GM03348 (cell line): ENCODE results near the gene FAM83E.
"Not testable (repeated sequence)": the region's sequence is repeated elsewhere in the genome, so short reads cannot be mapped to it uniquely, and the experiment has no call there.

Source experiments
- DNase-seq: peaks from one replicate; pipeline ENCODE4 v3.0.0; 2012; ENCODE audit warnings: low spot score

The FAM83E gene

DNA sequence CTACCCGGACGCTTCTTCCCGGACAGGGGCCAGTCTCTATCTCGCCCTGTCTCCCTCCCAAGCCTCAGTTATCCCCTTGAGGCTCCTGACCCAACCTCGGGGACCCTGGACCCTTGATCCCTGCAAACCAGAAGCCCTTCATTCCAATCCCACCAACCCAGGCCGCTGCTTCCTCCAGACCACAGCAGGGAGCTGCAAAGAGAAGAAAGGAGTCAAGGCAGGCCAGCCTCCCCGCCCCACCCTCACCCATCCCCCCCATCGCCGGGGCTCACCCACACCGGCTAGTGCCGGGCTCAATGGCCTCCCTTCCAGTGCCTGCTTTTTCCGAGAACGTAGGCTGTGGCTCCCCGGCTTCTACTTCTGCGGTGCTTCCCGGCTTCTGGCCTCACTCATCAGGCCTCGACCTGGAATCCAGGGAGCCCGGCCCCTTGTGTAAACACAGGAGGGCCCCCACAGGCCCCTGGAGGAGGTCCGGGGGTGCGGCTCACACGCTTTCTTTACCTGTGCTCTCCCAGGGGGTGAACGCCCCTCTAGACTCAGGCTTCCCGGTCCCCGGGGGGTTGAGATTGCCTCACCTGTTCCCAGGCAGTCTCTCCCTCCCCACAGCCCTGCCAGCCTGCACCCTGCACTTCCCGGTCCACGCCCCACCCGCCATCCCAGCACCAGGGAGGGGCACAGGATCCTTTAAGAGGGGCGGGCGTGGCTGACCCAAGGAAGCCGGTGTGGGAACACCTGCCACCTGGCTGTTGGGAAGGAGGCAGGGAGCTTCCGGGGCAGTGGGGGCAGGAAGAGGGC lies at the start of gene FAM83E:
Gene FAM83E, minus strand, starts transcription at position 641 of the 795 bp plus-strand sequence. CDS start 1,704 bp downstream, outside the sequence.
- DNase-seq, result no peak

DNA sequence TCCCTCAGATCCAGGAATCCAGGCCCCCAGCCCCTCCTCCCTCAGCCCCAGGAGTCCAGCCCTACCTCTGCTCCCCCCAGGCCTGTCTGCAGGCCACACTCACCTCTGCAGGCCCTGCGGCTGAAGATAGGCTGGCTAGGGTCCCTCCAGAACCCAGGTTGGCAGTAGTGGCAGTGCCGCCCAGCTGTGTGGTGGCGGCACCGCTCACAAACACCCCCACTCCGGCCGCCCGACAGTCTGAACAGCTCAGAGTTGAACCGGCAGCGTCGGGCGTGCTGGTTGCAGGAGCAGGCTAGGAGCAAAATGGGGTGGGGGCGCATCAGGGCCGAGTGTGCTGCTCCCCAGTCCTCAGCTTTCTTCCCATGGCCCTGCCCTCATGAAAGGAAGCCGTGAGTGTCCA lies 49.6 kb upstream of the FAM83E start:
- DNase-seq, result no peak

DNA sequence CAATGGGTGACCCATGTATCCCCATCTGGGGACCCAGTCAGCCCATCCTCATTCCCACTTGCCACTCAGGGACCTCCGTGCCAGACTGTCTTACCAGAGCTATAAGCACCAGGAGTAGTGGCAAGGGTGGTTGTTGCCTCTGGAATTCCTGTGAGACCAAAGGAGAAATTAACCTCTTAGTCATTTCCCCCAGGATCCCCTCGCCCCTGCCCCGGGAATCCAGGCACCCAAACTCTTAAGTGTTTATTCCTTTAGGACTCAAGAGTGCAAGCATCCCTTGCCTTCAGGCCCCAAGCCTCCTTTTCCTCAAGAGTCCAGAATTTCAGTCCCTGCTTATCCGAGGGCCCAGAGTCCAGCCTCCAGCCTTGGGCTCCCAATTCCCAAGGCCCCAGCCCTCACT lies 48.8 kb upstream of the FAM83E start:
- no peak for DNase-seq

DNA sequence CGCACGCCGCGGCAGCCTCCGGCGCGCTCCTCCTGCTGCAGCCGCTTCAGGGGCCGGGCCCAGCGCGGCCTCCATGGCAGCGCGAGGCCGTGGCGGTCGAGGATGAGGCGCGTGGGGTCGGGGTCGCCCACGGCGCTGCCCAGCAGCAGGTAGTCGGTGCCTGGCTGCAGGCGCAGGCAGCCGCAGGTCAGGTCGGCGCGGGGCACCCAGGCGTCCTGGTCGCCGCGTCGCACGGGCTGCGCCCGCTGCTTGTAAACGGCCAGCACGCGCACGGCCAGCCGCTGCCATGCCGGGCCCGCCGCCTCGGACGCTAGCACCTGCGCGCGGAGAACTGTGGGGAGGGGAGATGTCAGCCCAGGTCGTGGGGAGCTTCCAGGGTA lies 46.8 kb upstream of the FAM83E start:
- DNase-seq, result no peak

DNA sequence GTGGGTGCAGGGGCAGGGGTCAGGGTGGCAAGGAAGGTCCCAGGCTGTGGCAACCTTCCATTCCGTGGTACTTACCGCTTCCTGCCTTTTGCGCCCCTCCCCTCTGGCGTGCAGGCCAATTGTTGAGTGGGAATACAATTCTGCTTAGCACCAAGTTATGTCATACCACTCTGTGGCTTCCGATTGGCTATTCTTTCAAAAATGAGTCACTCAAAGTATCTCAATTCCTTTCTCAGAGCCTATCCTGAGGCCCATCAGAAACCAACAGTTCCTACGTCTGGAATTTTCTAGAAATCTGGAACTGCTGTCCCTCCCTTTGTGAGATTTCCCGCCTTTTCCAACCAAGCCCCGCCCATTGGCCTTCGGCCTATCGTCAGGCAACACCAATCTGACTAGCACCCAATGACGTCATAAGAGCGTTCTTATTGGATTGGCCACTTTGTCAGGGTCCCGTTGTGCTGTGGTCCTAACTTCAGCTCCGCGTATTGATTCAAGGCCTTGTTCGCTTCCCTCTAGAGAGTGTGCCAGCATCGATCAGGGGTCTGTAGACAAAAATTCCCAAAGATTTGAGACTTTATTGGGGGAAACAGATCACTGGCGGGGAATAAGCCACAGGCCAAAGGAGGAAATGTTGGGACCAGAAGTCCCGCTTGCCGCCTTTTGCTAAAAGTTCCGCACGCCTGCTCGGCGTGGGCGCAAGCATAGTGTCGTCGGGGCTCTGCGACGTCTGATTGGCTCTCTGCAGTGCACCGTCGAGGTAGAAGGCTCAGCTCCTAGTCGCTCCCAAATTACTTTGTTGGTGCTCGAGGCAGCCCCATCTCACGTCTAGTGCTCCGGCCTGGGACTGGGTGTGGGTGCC lies 46.2 kb upstream of the FAM83E start:
- peak; percentile 92 for DNase-seq

DNA sequence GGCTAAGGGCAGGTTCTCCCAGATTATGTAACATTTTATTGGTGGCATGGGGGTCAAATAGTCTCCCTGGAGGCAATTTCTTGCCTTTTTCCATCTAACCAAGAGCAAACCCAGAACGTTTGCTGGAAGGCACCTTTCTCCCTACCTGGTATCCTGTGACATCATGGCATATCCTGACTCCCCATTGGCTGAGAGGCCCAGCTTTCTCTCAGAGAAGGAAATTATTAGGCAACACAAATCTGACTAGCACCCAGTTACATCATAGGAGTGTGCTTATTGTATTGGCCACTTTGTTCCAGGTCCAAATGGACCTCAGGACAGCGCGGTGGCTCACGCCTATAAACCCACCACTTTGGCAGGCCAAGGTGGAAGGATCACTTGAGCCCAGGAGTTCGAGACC lies 44.9 kb upstream of the FAM83E start:
- DNase-seq, result no peak

DNA sequence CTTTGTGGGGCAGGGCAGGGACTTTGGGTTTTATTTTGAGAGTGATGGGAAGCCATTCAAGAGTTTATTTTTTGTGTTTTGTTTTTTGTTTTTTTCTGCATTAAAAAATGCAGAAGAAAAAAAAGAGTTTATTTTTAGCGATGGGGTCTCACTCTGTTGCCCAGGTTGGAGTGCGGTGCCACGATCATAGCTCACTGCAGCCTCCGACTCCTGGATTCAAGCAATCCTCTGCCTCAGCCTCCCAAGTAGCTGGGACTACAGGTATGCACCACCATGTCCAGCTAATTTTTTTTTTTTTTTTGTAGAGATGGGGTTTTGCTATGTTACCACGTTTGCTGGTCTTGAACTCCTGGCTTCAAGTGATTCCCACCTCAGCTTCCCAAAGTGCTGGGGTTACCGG lies 43.6 kb upstream of the FAM83E start:
- no peak for DNase-seq

DNA sequence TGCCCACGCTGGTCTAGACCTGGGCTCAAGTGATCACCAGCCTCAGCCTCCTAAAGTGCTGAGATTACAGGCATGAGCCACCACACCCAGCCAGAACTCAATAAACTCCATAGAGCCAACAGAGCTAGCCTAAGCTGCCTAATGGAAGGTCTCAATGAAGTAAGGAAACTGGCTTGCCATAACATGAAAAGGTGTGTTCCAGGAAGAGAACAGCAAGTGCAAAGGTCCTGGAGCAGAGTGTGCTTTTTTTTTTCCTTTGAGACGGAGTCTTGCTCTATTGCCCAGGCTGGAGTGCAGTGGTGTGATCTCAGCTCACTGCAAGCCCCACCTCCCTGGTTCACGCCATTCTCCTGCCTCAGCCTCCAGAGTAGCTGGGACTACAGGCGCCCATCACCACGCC lies 43.0 kb upstream of the FAM83E start:
- not testable (repeated sequence) for DNase-seq

DNA sequence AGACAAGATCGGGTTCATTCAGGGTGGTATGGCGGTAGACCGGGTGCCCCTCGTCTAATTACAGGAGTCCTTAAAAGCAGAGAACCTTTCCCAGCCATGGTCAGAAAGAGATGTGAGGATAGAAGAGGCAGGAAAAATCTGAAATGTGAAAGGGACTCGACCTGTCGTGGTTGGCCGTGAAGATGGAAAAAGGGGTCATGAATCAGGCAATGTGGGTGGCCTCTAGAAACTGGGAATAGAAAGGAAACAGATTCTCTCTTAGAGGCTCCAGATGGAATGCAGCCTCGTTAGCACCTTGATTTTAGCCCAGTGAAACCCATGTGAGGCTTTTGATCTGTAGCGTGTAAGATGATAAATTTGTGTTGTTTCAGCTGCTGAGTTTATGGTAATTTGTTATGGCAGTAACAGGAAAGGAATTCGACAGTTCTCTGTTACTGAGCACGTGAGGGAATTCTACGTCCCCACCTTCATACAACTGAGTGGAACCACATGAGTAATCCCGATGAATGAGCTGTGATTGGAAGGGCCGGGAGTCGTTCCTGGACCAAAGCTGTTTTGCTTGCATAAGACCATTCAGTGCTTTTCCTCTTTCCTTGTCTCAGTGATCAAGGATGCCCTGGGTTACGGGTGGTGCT lies 42.1 kb upstream of the FAM83E start:
- DNase-seq, result peak; percentile 79

DNA sequence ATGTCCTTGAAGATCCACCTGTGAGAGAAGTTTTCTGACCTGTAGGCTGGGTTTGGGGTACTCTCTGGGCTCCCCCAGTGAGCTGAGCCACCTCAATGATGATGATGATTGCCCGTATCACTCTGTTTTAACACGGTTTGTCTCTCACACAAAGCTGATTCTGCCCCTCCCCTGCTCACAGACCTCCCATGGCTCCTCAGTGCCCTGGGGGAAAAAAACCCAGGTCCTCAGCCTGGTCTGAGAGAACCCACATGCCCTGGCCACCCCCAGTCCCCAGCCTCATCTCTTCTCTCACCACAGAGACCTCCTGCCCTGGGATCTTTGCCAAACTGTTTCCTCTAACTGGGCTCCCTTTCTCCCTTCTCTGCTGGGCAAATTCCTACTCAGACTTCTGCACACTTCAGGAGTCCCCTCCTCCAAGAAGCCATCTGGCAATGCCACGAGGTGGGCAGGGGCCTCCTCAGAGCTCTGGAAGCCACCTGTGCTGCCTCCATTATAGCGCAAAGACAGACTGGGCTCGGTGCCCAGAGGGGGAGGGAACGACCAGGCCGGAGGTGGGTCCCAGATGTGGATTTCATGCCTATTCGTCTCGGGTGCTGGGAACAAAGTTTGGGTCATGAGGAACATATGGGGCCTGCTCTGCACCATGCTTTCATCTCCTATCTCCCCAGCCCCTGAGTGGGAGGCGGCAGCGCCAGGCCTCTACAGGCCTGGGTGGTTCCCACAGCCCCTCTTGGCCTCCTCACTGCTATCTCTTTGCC lies 39.6 kb upstream of the FAM83E start:
- DNase-seq, result no peak

DNA sequence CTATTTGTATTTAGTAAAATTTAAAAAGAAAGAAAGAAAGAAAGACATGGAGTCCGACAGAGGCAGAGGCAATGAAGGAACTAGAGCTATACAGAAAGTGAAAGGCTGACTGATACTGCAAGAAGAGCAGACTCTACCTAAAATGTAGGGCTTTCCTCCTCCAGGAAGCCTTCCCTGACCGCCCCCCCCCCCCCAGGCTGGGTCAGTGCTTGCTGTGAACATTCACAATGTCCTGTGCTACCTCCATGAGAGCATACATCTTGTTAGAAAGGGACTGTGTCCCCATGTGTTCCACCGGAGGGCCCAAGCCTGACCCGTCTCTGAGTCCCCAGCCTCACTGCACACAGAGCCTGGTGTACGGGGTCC lies 36.8 kb upstream of the FAM83E start:
- no peak for DNase-seq

DNA sequence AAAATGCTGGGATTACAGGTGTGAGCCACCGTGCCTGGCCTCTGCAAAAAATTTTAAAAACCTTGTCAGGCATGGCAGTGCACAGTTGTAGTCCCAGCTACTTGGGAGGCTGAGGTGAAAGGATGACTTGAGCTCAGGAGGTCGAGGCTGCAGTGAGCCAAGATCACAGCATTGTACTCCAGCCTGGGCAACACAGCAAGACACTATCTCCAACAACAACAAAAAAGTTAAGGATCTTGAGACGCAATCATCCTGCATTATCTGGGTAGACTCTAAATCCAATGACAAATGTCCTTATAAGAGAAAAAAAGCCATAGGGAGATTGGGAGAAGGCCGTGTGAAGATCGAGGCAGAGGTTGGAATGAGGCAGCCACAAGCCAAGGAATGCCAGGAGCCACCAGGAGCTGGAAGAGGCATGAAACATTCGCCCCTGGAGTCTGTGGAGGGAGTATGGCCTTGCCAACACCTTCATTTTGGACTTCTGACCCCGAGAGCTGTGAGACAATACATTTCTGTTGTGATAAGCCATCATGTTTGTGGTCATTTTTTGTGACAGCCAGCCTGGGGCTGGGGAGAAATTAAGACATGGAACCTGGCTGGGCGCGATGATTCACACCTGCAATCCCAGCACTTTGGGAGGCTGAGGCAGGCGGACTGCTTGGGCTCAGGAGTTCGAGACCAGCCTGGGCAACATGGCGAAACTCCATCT lies 36.3 kb upstream of the FAM83E start:
- DNase-seq, result no peak

DNA sequence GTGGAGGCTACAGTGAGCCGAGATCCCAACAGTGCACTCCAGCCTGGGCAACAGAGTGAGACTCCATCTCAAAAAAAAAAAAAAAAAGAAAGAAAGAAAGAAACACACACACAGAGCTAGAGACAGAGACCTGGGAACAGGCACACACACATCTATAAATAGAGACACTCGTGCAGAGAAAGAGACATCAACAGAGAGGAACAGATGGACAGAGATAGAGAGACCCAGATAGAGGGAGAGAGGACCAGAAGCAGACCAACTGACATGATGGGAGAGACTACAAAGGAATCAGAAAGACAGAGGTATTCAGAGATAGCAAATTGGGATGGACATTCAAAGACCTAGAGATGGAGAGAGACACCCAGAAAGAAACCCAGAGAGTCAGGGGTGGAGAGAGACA lies 33.3 kb upstream of the FAM83E start:
- no peak for DNase-seq

DNA sequence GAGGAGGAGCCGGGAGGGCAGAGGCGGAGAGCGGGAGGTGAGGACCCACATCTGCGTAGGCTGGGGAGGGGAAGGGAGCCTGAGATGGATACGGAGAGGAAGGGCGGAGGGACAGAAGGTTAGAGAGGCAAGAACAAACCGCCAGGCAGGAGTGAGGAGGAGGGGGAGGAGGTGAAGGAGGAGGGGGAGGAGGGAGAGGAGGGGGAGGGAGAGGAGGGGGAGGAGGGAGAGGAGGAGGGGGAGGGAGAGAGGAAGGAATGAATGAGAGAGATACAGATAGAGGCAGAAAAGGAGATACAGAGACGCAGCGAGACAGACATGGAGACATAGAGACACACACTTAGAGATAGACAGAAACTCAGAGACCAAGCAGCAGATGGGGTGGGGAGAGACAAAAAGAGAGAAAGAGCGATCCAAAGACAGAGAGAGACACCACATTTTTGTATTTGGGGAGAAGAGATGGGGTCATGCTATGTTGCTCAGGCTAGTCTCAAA lies 31.9 kb upstream of the FAM83E start:
- DNase-seq, result no peak

DNA sequence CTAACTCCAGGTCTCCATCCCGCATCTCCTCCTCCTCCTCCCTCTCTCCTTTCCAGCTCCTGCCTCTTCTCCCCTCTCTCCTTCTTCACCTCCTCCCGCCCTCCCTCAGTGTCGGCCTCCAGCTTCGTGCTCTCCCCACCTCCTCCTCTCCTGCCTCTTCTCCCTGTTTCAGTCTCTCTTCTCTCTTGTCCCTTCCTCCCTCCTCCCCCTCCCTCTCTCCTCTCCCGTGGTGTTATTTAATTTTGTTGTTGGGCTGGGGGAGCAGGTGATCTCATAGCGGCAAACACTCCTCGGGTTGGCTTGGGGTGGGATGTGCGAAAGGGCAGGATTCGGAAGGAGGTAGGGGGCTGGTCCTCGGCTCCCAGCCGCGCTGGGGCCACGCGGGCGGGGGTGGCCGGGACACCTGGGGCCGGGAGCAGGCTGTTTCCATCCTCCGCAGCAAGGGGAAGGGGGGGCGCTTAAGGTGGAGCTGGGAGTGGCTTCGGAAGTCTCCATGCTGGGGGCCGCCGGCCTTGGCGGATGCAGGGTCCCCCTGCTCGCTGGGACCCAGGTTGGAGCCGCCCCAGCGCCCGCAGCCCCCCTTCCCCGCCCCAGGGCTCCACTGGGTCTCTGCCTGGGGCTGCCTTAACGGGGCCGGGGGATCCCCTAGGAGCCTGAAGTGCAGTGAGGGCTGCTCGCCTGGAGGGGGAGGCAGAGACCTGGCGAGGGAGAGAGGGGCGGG lies 31.3 kb upstream of the FAM83E start, which contains the start of gene CA11:
Gene CA11, minus strand, starts transcription at position 187 of the 721 bp plus-strand sequence. CDS start 555 bp downstream, outside the sequence.
- peak; percentile 93 for DNase-seq

DNA sequence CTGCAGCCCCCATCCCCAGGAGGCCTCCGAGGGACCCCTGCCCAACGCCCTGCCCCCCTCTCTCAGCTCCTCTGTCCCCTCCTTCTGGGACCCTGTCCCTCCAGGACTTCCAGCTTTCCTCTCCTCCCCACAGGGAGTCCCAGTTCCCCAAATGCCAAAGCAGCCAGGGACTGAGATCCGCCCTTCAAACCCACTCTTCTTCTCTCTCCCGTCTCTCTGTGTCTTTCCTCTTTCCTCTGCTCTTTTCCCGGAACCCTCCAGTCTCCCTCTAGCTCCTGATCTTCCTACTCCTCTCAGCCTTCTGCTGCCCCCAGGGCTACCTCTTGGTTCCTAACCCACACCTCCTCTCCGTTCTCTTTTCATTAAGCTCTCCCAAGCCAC lies 30.7 kb upstream of the FAM83E start:
- DNase-seq, result no peak

DNA sequence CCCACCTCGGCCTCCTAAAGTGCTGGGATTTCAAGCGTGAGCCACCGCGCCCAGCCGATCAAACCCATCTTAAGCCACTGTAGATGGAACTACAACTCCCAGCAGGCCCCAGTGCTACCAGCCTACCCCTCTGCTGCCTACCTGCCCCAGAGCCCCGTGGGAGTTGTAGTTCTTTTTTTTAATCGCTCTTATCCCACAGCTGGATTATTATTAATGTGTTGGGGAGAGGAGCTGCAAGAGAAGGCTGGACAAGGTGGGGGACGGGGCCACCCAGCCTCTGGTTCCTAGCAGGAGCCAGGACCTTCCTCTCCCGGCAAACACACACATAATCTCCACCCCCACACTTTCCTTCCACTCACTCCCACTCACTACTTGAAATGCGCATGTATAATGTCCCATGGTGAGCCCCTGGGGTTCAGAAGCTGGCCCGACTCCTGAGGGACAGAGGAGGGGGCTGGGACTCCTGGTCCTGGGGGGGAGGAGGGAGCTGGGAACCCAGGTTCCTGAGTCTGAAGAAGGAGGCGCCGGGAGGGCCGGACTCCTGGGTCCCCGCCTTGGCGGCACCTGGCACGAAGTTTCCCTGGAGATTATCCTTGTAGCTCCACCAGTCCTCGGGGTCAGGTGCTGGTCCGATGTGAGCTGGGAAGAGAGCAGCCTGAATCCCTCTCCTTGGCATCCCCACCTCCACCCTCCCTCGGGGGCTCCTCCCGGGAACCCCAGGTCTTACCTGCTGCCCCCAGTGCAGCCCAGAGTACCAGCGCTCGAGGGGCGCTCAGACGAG lies 30.2 kb upstream of the FAM83E start:
- DNase-seq, result peak; percentile 71

DNA sequence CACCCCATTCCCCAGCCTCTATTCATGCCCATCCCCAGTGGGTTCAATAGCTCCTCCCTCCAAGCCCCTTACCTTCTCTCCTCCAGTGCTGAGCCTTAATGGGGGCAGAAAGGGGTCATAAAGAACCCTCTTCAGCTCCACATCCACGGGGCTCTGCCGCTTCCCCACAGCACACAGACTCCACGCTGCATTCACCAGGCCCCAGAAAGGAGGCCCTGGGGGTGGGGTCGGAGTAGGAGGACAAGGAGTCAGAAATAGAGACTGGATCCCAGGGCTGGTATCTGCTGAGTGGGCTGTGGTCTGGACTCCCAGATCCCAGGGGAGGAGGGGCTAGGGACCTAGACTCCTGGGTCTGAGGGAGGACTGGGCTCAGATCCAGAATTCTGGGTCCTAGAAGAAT lies 29.5 kb upstream of the FAM83E start:
- no peak for DNase-seq

DNA sequence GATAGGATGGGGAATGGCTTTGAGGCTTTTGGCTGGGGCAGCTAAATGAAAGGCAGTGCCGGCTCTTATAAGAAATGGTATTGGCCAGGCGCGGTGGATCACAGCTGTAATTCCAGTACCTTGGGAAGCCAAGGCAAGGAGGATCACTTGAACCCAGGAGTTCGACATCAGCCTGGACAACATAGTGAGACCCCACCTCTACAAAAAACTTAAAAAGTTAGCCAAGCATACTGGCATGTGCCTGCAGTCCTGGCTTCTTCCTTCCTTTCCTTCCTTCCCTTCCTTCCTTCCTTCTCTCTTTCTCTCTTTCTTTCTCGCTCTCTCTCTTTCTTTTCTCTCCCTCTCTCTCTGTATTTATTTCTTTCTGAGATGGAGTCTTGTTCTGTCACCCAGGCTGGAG lies 28.0 kb upstream of the FAM83E start:
- no peak for DNase-seq

DNA sequence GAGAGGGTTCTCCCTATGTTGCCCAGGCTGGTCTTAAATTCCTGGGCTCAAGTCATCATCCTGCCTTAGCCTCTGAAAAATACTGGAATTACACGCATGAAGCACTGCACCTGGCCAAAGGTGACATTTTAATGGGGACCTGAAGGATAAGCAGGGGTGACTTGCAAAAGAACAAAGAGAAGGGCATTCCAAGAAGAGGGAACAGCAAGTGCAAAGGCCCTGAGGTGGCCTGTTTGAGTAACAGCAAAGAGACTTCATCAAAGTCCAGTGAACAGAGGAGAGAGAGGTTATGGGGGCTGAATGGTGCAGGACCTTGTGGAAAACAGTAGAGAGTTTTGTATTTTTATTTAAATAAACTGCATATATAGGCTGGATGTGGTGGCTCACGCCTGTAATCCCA lies 27.0 kb upstream of the FAM83E start:
- DNase-seq, result no peak
